H9 (cell line): Measurements from ENCODE around the gene FAM53C. TPM values are rescaled to one million over a fixed set of nuclear protein-coding genes. Genes with fewer than 3 reads are reported as not detected.

Source experiments
- DNase-seq: peaks from one replicate; pipeline ENCODE4 v3.0.0-alpha.2; 2017
- H2AFZ ChIP-seq: one replicate; pipeline ENCODE4 v1.6.1; 2013; ENCODE audit warnings: mild to moderate bottlenecking, low read length, control low read depth, moderate library complexity
- H2AK5ac ChIP-seq: 2 replicates; pipeline ENCODE4 v1.6.1; 2013; ENCODE audit warnings: low read length, control low read depth, mixed read lengths; ENCODE audit not compliant: insufficient read length
- H2BK120ac ChIP-seq: one replicate; pipeline ENCODE4 v1.6.1; 2013; ENCODE audit warnings: low read depth, mild to moderate bottlenecking, low read length, control low read depth, inconsistent platforms; ENCODE audit not compliant: poor library complexity, severe bottlenecking
- H2BK12ac ChIP-seq: 2 replicates; pipeline ENCODE4 v1.6.1; 2013; ENCODE audit warnings: low read length, control low read depth, mixed read lengths, low read depth; ENCODE audit not compliant: insufficient read length
- H2BK15ac ChIP-seq: 2 replicates; pipeline ENCODE4 v1.6.1; 2013; ENCODE audit warnings: low read depth, low read length, control low read depth
- H2BK20ac ChIP-seq: one replicate; pipeline ENCODE4 v1.6.1; 2013; ENCODE audit warnings: low read depth, mild to moderate bottlenecking, low read length, control low read depth, inconsistent platforms; ENCODE audit not compliant: poor library complexity, severe bottlenecking
- H2BK5ac ChIP-seq: 2 replicates; pipeline ENCODE4 v1.6.1; 2013; ENCODE audit warnings: low read length, control low read depth, mixed read lengths; ENCODE audit not compliant: insufficient read length
- H3K14ac ChIP-seq: 2 replicates; pipeline ENCODE4 v1.6.1; 2013; ENCODE audit warnings: low read length, control low read depth; ENCODE audit not compliant: insufficient read depth
- H3K18ac ChIP-seq: 2 replicates; pipeline ENCODE4 v1.6.1; 2013; ENCODE audit warnings: low read depth, mild to moderate bottlenecking, mixed read lengths, low read length, control low read depth; ENCODE audit not compliant: insufficient read length
- H3K23ac ChIP-seq: 2 replicates; pipeline ENCODE4 v1.6.1; 2013; ENCODE audit warnings: low read length, control low read depth, mixed read lengths, low read depth; ENCODE audit not compliant: insufficient read length
- H3K23me2 ChIP-seq: 2 replicates; pipeline ENCODE4 v1.6.1; 2013; ENCODE audit warnings: low read depth, mild to moderate bottlenecking, mixed read lengths, low read length, control low read depth; ENCODE audit not compliant: insufficient read length, poor library complexity, severe bottlenecking
- H3K27ac ChIP-seq: 2 replicates; pipeline ENCODE4 v1.5.1; 2013; ENCODE audit warnings: low read length, control low read depth, mixed read lengths, low read depth; ENCODE audit not compliant: insufficient read length
- H3K27me3 ChIP-seq: 2 replicates; pipeline ENCODE4 v1.6.1; 2013; ENCODE audit warnings: low read length, control low read depth, inconsistent platforms; ENCODE audit not compliant: insufficient read depth
- H3K4ac ChIP-seq: 2 replicates; pipeline ENCODE4 v1.6.1; 2013; ENCODE audit warnings: low read depth, mild to moderate bottlenecking, control low read depth, inconsistent platforms, low read length, moderate library complexity
- H3K4me1 ChIP-seq: 2 replicates; pipeline ENCODE4 v1.6.1; 2013; ENCODE audit warnings: low read length, control low read depth, inconsistent platforms; ENCODE audit not compliant: insufficient read depth
- H3K4me2 ChIP-seq: 2 replicates; pipeline ENCODE4 v1.6.1; 2013; ENCODE audit warnings: low read length, control low read depth, mixed read lengths; ENCODE audit not compliant: insufficient read length, insufficient read depth
- H3K56ac ChIP-seq: 2 replicates; pipeline ENCODE4 v1.6.1; 2013; ENCODE audit warnings: low read depth, mild to moderate bottlenecking, mixed read lengths, low read length, control low read depth; ENCODE audit not compliant: insufficient read length
- H3K79me1 ChIP-seq: 2 replicates; pipeline ENCODE4 v1.6.1; 2013; ENCODE audit warnings: low read depth, mild to moderate bottlenecking, moderate library complexity, low read length, control low read depth, inconsistent platforms; ENCODE audit not compliant: insufficient read depth, poor library complexity, severe bottlenecking
- H3K79me2 ChIP-seq: 2 replicates; pipeline ENCODE4 v1.6.1; 2013; ENCODE audit warnings: low read length, control low read depth, inconsistent platforms; ENCODE audit not compliant: insufficient read depth
- H3K9ac ChIP-seq: 2 replicates; pipeline ENCODE4 v1.6.1; 2013; ENCODE audit warnings: low read length, control low read depth, mixed read lengths; ENCODE audit not compliant: insufficient read length; ENCODE audit errors: extremely low read depth
- H3K9me3 ChIP-seq: one replicate; pipeline ENCODE4 v1.6.1; 2013; ENCODE audit warnings: low read depth, low read length, inconsistent platforms; ENCODE audit not compliant: control insufficient read depth
- H3T11ph ChIP-seq: one replicate; pipeline ENCODE4 v1.6.1; 2013; ENCODE audit warnings: mild to moderate bottlenecking, low read length, control low read depth, inconsistent platforms
- H4K20me1 ChIP-seq: one replicate; pipeline ENCODE4 v1.6.1; 2013; ENCODE audit not compliant: control insufficient read depth, insufficient read length, insufficient read depth
- H4K5ac ChIP-seq: 2 replicates; pipeline ENCODE4 v1.6.1; 2013; ENCODE audit warnings: low read depth, mild to moderate bottlenecking, mixed read lengths, low read length, control low read depth; ENCODE audit not compliant: insufficient read length
- H4K8ac ChIP-seq: replicated peaks from 2 replicates; pipeline ENCODE4 v1.6.1; 2013; ENCODE audit warnings: low read length, control low read depth, mixed read lengths, low read depth; ENCODE audit not compliant: insufficient read length
- H4K91ac ChIP-seq: 2 replicates; pipeline ENCODE4 v1.6.1; 2013; ENCODE audit warnings: low read depth, mild to moderate bottlenecking, moderate library complexity, mixed read lengths, low read length, control low read depth; ENCODE audit not compliant: insufficient read length
- H3K27ac Mint-ChIP-seq, 3 experiments: 2 replicates in 2 of 3; 3 replicates in 1 of 3; pipeline ENCODE4 v1.8.0; 2020 to 2021; ENCODE audit warnings: mixed read lengths in 3 of 3, mild to moderate bottlenecking in 1 of 3, moderate library complexity in 1 of 3
- H3K27me3 Mint-ChIP-seq: 2 replicates; pipeline ENCODE4 v1.8.0; 2021; ENCODE audit warnings: low read depth, mild to moderate bottlenecking, moderate library complexity, mixed read lengths
- H3K36me3 Mint-ChIP-seq, 3 experiments: 2 replicates in 2 of 3; 3 replicates in 1 of 3; pipeline ENCODE4 v1.8.0; 2020 to 2021; ENCODE audit warnings: low read depth in 3 of 3, mixed read lengths in 3 of 3; ENCODE audit not compliant: insufficient read depth in 1 of 3
- H3K4me1 Mint-ChIP-seq, 2 experiments: 2 replicates each; pipeline ENCODE4 v1.8.0; 2020; ENCODE audit warnings: mixed read lengths in 2 of 2
- H3K4me3 Mint-ChIP-seq, 2 experiments: 2 replicates in 1 of 2; 3 replicates in 1 of 2; pipeline ENCODE4 v1.8.0; 2020 to 2021; ENCODE audit warnings: mild to moderate bottlenecking in 2 of 2, mixed read lengths in 2 of 2, moderate library complexity in 1 of 2
- H3K9me3 Mint-ChIP-seq, 2 experiments: 2 replicates in 1 of 2; 3 replicates in 1 of 2; pipeline ENCODE4 v1.8.0; 2020; ENCODE audit warnings: mild to moderate bottlenecking in 2 of 2, mixed read lengths in 2 of 2, moderate library complexity in 1 of 2
- total RNA-seq: library from RNA; stranded (reverse); gene quantifications from 2 replicates; pipeline ENCODE4 v1.2.1, GENCODE V29; 2021
- TF ChIP-seq, protein P1 (sequence below): fragments of 200-600 bp; sonication (generic); conservative IDR thresholded peaks from 3 replicates; pipeline ENCODE4 v1.8.0; 2021; ENCODE audit warnings: antibody characterized with exemption, mild to moderate bottlenecking

Gene FAM53C
- total RNA-seq, 1 experiment from 2014 or later = 59.6 TPM

DNA sequence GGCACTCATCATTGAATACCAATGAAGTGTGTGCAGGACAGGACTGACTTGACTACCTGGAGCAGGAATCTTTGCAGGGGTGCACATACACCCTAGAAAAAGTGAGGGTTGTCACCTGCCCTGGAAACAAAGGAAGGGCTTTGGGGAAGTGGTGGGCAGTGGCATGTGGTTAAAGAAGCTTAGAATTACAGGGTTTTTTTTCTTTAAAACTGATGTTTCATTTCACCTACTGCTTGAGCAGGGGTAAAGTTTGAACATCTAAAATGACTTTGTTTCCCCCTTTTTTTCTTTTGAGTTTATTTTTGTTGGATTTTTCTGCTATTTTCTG, 12.5 kb downstream of the FAM53C start:
- Histone ChIP-seq H2AK5ac (no peak overlapping the region), H3K4me1 (peaks cover 6% of the 10 kb centered on the region), H4K91ac (no peak overlapping the region), H3K27ac (no peak overlapping the region), H2BK120ac (no peak overlapping the region), H3K4ac (no peak overlapping the region), H3K18ac (no peak overlapping the region), H3K4me2 (no peak overlapping the region), H4K8ac (no peak overlapping the region), H3K9me3 (no peaks in the 10 kb centered on the region), H3K79me1 (no peaks in the 10 kb centered on the region), H2BK5ac (no peak overlapping the region), H2AFZ (no peak overlapping the region), H3K27me3 (no peaks in the 10 kb centered on the region), H3K14ac (no peak overlapping the region), H3K56ac (no peak overlapping the region), H2BK15ac (no peak overlapping the region), H3K23me2 (peaks cover 9% of the 10 kb centered on the region), H2BK20ac (no peak overlapping the region), H3K23ac (no peak overlapping the region), H3T11ph (no peak overlapping the region), H4K20me1 (no peaks in the 10 kb centered on the region), H3K9ac (no peak overlapping the region), H2BK12ac (no peak overlapping the region), H4K5ac (no peak overlapping the region), H3K79me2 (peaks cover 17% of the 10 kb centered on the region; the same call in 1 of the 2 replicates)
- peaks cover 23 to 25% of the 10 kb centered on the region in 2 experiments for H3K4me1 Mint-ChIP-seq
- no peak for DNase-seq
- H3K4me3 Mint-ChIP-seq = no peak overlapping the region
- H3K27me3 Mint-ChIP-seq = no peaks in the 10 kb centered on the region
- peaks cover 26 to 54% (median 41%) of the 10 kb centered on the region in 3 experiments for H3K36me3 Mint-ChIP-seq
- TF ChIP-seq, protein P1, sequence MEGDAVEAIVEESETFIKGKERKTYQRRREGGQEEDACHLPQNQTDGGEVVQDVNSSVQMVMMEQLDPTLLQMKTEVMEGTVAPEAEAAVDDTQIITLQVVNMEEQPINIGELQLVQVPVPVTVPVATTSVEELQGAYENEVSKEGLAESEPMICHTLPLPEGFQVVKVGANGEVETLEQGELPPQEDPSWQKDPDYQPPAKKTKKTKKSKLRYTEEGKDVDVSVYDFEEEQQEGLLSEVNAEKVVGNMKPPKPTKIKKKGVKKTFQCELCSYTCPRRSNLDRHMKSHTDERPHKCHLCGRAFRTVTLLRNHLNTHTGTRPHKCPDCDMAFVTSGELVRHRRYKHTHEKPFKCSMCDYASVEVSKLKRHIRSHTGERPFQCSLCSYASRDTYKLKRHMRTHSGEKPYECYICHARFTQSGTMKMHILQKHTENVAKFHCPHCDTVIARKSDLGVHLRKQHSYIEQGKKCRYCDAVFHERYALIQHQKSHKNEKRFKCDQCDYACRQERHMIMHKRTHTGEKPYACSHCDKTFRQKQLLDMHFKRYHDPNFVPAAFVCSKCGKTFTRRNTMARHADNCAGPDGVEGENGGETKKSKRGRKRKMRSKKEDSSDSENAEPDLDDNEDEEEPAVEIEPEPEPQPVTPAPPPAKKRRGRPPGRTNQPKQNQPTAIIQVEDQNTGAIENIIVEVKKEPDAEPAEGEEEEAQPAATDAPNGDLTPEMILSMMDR = no peak
- peaks cover 0 to 4% of the 10 kb centered on the region in 2 experiments; a peak in 1 of 5 replicates for H3K9me3 Mint-ChIP-seq
- peak overlapping the region in 1 of 3 experiments; percentile 26; a peak in 2 of 7 replicates for H3K27ac Mint-ChIP-seq
